Measurements from ENCODE around the gene PBXIP1. TPM values are rescaled to one million over a fixed set of nuclear protein-coding genes. Genes with fewer than 3 reads are reported as not detected.
A peak's percentile ranks its signal among the peaks of the same experiment; 100 is the strongest.

The PBXIP1 gene
- polyA plus RNA-seq, 3 donors, result 56.2 to 80.8 (median 70.4) TPM

GRCh38 chr1:154945962-154946850 is 9.7 kb downstream of the PBXIP1 start:
- DNase-seq (ENCODE audit: extremely low read depth in 1 of 11, low read depth in 9 of 11, low spot score in 4 of 11), result no peak

GRCh38 chr1:154945160-154945961 is 10.5 kb downstream of the PBXIP1 start:
- no peak for DNase-seq (ENCODE audit: extremely low read depth in 1 of 11, low read depth in 9 of 11, low spot score in 4 of 11)

GRCh38 chr1:154944401-154945159 is 11.3 kb downstream of the PBXIP1 start:
- DNase-seq (ENCODE audit: extremely low read depth in 1 of 11, low read depth in 9 of 11, low spot score in 4 of 11), result no peak

GRCh38 chr1:154943649-154944400 is 12.1 kb downstream of the PBXIP1 start:
- DNase-seq (ENCODE audit: extremely low read depth in 1 of 11, low read depth in 9 of 11, low spot score in 4 of 11), result no peak

GRCh38 chr1:154941333-154942013 is 14.4 kb downstream of the PBXIP1 start:
- no peak for DNase-seq (ENCODE audit: extremely low read depth in 1 of 11, low read depth in 9 of 11, low spot score in 4 of 11)

GRCh38 chr1:154940651-154941194 is 15.2 kb downstream of the PBXIP1 start:
- DNase-seq (ENCODE audit: extremely low read depth in 1 of 11, low read depth in 9 of 11, low spot score in 4 of 11), result no peak

- no peak for DNase-seq (ENCODE audit: extremely low read depth in 1 of 11, low read depth in 9 of 11, low spot score in 4 of 11)
These were observed 15.7 kb downstream of the PBXIP1 start for GRCh38 chr1:154940213-154940560.

GRCh38 chr1:154938604-154939399 is 17.1 kb downstream of the PBXIP1 start:
- no peak for DNase-seq (ENCODE audit: extremely low read depth in 1 of 11, low read depth in 9 of 11, low spot score in 4 of 11)

GRCh38 chr1:154937988-154938386 is 17.9 kb downstream of the PBXIP1 start:
- DNase-seq (ENCODE audit: extremely low read depth in 1 of 11, low read depth in 9 of 11, low spot score in 4 of 11), result no peak

- DNase-seq (ENCODE audit: extremely low read depth in 1 of 11, low read depth in 9 of 11, low spot score in 4 of 11), result peak; percentile 87 to 99 (median 92)
These were observed 18.6 kb downstream of the PBXIP1 start for GRCh38 chr1:154937085-154937987.

- DNase-seq (ENCODE audit: extremely low read depth in 1 of 11, low read depth in 9 of 11, low spot score in 4 of 11), result peak; percentile 86 to 99 (median 95)
These were observed 19.3 kb downstream of the PBXIP1 start, which contains the start of gene PMVK for GRCh38 chr1:154936555-154937084. Gene PMVK, minus strand, starts transcription at chr1:154936719. Its CDS starts 34 bp downstream, at chr1:154936685.

GRCh38 chr1:154935749-154936554 is 19.9 kb downstream of the PBXIP1 start:
- DNase-seq (ENCODE audit: extremely low read depth in 1 of 11, low read depth in 9 of 11, low spot score in 4 of 11), result no peak

- no peak for DNase-seq (ENCODE audit: extremely low read depth in 1 of 11, low read depth in 9 of 11, low spot score in 4 of 11)
These were observed 21.4 kb downstream of the PBXIP1 start for GRCh38 chr1:154934358-154934948.

GRCh38 chr1:154931940-154932487 is 23.9 kb downstream of the PBXIP1 start:
- DNase-seq (ENCODE audit: extremely low read depth in 1 of 11, low read depth in 9 of 11, low spot score in 4 of 11), result no peak
